ENCODE measurements around the gene CRIP2.

DNA sequence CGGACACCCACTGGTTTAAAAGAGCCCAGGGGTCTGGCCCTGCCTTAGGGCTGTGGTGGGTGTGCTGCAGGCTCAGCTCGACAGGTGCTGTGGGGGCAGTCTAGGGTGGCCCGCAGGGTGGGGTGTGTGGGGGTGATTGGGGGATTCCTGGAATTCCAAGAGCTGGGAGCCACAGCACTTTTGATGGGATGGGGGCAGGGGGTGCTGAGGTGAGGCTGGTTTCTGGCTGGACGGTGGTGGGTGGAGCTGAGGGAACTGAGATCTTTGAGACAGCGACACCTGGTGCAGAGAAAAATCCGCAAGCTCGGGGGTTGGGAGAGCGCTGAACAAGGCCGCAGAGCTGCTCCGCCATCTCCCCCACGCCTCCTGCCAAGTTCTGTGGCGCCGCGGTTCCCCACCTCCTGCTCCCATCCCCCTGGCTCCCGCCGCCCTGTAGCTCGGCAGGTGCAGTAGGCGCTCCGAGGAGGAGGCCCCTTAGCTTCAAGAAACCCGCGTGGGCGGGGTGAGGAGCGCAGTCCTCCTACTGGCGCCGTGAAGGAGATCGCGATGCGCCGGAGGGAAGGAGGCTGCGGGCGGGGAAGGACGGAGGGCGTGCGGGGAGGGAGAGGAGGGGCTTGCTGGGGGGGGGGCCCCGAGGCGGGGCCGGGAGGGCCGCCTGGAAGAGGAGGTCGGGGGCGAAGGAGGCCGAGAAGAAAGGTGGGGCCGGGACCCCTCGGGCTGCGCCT, 15.1 kb downstream of the CRIP2 start:
- no peak for TF ChIP-seq EZH2 (IDR thresholded peaks at IDR 0.05; ENCODE audit: insufficient read depth, poor library complexity, severe bottlenecking)
- no peak for TF ChIP-seq EZH2phosphoT487 (IDR thresholded peaks at IDR 0.05; ENCODE audit: insufficient read depth, low read depth)
